Measurements from ENCODE around the gene SS18L1.

GRCh38 chr20:62168061-62168460 lies 24.5 kb downstream of the SS18L1 start:
- TF ChIP-seq CTCF (conservative IDR thresholded peaks at IDR 0.05; ENCODE audit: low read depth in 2 of 2): no peak
- no peak for TF ChIP-seq POLR2AphosphoS5 (IDR thresholded peaks at IDR 0.05; ENCODE audit: low read depth)
- TF ChIP-seq EZH2 (IDR thresholded peaks at IDR 0.05; ENCODE audit: low read depth, unreplicated experiment): no peak
- no peak for TF ChIP-seq EZH2phosphoT487 (IDR thresholded peaks at IDR 0.05; ENCODE audit: unreplicated experiment)
